ENCODE measurements around the gene MAPKAP1. TPM values are rescaled to one million over a fixed set of nuclear protein-coding genes. Genes with fewer than 3 reads are reported as not detected.

Gene MAPKAP1
- total RNA-seq, 6 donors from 2014 or later: 60.8 to 84.0 (median 71.5) TPM

- WGBS, 2 donors: 85 to 92% methylated on average over 10 to 14 of the region's 14 CpGs
- Histone ChIP-seq H3K27ac (no peak overlapping the region), H3K4me1 (no peaks in the 10 kb centered on the region), H3K4me3 (no peak overlapping the region), H3K9me3 (no peaks in the 10 kb centered on the region), H3K36me3 (peaks cover 0 to 5% (median 0%) of the 10 kb centered on the region in 4 donors), H3K27me3 (no peaks in the 10 kb centered on the region)
- no peak for DNase-seq
- ATAC-seq (ENCODE audit: low FRiP score in 2 of 2): no peak
- TF ChIP-seq CTCF (IDR thresholded peaks at IDR 0.05) (no peak), POLR2AphosphoS5 (IDR thresholded peaks at IDR 0.05) (no peak), EP300 (IDR thresholded peaks at IDR 0.05) (no peak), POLR2A (IDR thresholded peaks at IDR 0.05) (no peak)
Observed at GRCh38 chr9:125432715-125433385, 274.2 kb downstream of the MAPKAP1 start.

- no peaks in the 10 kb centered on the region for H3K36me3 ChIP-seq
- H3K27me3 ChIP-seq: no peaks in the 10 kb centered on the region
- TF ChIP-seq EP300 (IDR thresholded peaks at IDR 0.05) (no peak), POLR2AphosphoS5 (IDR thresholded peaks at IDR 0.05) (no peak), POLR2A (IDR thresholded peaks at IDR 0.05) (no peak), CTCF (IDR thresholded peaks at IDR 0.05) (no peak)
- ATAC-seq (ENCODE audit: low FRiP score in 2 of 2) (no peak), DNase-seq (no peak)
- H3K4me1 ChIP-seq: no peaks in the 10 kb centered on the region
- H3K27ac ChIP-seq: no peak overlapping the region
- WGBS, 2 donors: 74 to 87% methylated on average over 6 to 12 of the region's 12 CpGs
- H3K4me3 ChIP-seq: no peak overlapping the region
- no peaks in the 10 kb centered on the region for H3K9me3 ChIP-seq
Observed at GRCh38 chr9:125431741-125432271, 275.2 kb downstream of the MAPKAP1 start.

- ATAC-seq (ENCODE audit: low FRiP score in 2 of 2) (no peak), DNase-seq (no peak)
- TF ChIP-seq POLR2A (IDR thresholded peaks at IDR 0.05) (no peak), CTCF (IDR thresholded peaks at IDR 0.05) (no peak), EP300 (IDR thresholded peaks at IDR 0.05) (no peak), POLR2AphosphoS5 (IDR thresholded peaks at IDR 0.05) (no peak)
- WGBS, 2 donors: 90 to 92% methylated on average over 1 to 3 of the region's 3 CpGs
- Histone ChIP-seq H3K36me3 (no peaks in the 10 kb centered on the region), H3K4me1 (no peaks in the 10 kb centered on the region), H3K4me3 (no peak overlapping the region), H3K9me3 (no peaks in the 10 kb centered on the region), H3K27ac (no peak overlapping the region), H3K27me3 (no peaks in the 10 kb centered on the region)
Observed at GRCh38 chr9:125431012-125431305, 276.0 kb downstream of the MAPKAP1 start.

GRCh38 chr9:125430161-125431011 lies 276.6 kb downstream of the MAPKAP1 start:
- Histone ChIP-seq H3K36me3 (no peaks in the 10 kb centered on the region), H3K9me3 (no peaks in the 10 kb centered on the region), H3K27ac (no peak overlapping the region), H3K4me1 (no peaks in the 10 kb centered on the region), H3K4me3 (no peak overlapping the region), H3K27me3 (no peaks in the 10 kb centered on the region)
- TF ChIP-seq EP300 (IDR thresholded peaks at IDR 0.05) (no peak), POLR2A (IDR thresholded peaks at IDR 0.05) (no peak), CTCF (IDR thresholded peaks at IDR 0.05) (no peak), POLR2AphosphoS5 (IDR thresholded peaks at IDR 0.05) (no peak)
- 86% methylated on average over 11 to 20 of the region's 21 CpGs for WGBS, 2 donors
- DNase-seq: no peak
- no peak for ATAC-seq (ENCODE audit: low FRiP score in 2 of 2)
